Bronchial epithelial cell (primary cell): ENCODE data around the gene MEIS1. TPM values are rescaled to one million over a fixed set of nuclear protein-coding genes. Genes with fewer than 3 reads are reported as not detected.

Experiments
- DNase-seq: peaks from one replicate; pipeline ENCODE4 v3.0.0-alpha.2; 2010; ENCODE audit warnings: low read depth
- FAIRE-seq: peaks from 2 replicates; lab custom pipeline; 2011; peaks lifted over from hg19 to GRCh38; lab: Jason Lieb, UNC
- H3K27me3 ChIP-seq: 2 replicates; pipeline ENCODE4 v1.5.1; 2011; ENCODE audit warnings: low read length; ENCODE audit not compliant: control insufficient read depth, insufficient read depth
- H3K36me3 ChIP-seq: 2 replicates; pipeline ENCODE4 v1.5.1; 2011; ENCODE audit warnings: low read length; ENCODE audit not compliant: control insufficient read depth, insufficient read depth
- H3K4me3 ChIP-seq: 2 replicates; pipeline ENCODE4 v1.5.1; 2011; ENCODE audit warnings: mild to moderate bottlenecking, low read depth, low read length, control low read depth
- total RNA-seq: library from RNA; depleted of rRNA; stranded (reverse); fragments of >200 nt; gene quantifications from 2 replicates; pipeline ENCODE4 v1.2.1, GENCODE V29; 2014
- TF ChIP-seq, protein P1 (sequence below): IDR thresholded peaks from 2 replicates; pipeline ENCODE4 v1.5.1; 2011; ENCODE audit warnings: mild to moderate bottlenecking, moderate library complexity, low read length, control low read depth, inconsistent platforms; ENCODE audit not compliant: insufficient read depth, severe bottlenecking

Gene MEIS1
- total RNA-seq, 1 donor from 2014 or later, result 28.4 TPM

DNA sequence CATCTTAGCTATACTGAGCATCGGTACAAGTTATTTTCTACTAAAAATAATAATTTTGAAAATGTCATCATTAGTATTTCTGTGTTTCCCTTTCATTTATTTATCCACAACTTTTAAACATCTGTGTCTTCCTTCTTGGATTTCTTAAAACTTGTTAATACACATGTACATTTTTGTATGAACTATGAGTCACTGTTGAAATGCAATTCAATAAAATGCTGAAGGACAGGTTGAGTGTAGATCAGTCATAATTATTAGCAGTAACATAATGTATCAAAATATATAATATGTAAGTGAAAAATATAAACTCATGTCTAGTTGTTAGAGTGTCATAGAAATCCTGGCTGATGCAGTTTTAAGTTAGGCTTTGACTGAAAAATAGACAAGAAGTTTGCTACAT is 115.9 kb downstream of the MEIS1 start:
- DNase-seq, result peak; percentile 87
- no peaks in the 10 kb centered on the region for H3K36me3 ChIP-seq

DNA sequence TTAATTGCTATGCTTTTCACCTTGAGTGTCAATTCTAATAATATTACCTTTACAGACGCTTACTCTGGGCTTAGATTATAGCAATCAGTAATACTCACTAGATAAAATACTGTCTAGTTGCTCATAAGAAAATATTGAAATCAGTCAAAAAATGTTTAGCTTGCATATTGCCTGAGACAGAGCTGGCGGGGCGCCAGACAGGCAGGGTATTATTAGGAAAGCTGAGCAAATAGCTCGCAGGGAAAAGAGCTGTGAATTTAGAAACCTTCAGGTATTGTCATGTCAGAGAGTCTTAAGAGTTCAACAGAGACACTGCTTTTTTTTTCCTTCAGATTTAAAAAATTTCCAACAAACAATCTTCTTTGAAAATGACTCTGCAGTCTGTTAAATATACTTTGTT is 118.4 kb downstream of the MEIS1 start:
- peak; percentile 84 for DNase-seq
- no peak overlapping the region for H3K4me3 ChIP-seq
- FAIRE-seq, result no peak
- TF ChIP-seq, protein P1, sequence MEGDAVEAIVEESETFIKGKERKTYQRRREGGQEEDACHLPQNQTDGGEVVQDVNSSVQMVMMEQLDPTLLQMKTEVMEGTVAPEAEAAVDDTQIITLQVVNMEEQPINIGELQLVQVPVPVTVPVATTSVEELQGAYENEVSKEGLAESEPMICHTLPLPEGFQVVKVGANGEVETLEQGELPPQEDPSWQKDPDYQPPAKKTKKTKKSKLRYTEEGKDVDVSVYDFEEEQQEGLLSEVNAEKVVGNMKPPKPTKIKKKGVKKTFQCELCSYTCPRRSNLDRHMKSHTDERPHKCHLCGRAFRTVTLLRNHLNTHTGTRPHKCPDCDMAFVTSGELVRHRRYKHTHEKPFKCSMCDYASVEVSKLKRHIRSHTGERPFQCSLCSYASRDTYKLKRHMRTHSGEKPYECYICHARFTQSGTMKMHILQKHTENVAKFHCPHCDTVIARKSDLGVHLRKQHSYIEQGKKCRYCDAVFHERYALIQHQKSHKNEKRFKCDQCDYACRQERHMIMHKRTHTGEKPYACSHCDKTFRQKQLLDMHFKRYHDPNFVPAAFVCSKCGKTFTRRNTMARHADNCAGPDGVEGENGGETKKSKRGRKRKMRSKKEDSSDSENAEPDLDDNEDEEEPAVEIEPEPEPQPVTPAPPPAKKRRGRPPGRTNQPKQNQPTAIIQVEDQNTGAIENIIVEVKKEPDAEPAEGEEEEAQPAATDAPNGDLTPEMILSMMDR, result no peak
- H3K36me3 ChIP-seq, result no peaks in the 10 kb centered on the region
- no peaks in the 10 kb centered on the region for H3K27me3 ChIP-seq

More for the DNA sequence above, 115.9 kb downstream of the MEIS1 start:
- no peaks in the 10 kb centered on the region for H3K27me3 ChIP-seq
- no peak overlapping the region for H3K4me3 ChIP-seq
- FAIRE-seq, result no peak
- TF ChIP-seq, protein P1, result no peak

DNA sequence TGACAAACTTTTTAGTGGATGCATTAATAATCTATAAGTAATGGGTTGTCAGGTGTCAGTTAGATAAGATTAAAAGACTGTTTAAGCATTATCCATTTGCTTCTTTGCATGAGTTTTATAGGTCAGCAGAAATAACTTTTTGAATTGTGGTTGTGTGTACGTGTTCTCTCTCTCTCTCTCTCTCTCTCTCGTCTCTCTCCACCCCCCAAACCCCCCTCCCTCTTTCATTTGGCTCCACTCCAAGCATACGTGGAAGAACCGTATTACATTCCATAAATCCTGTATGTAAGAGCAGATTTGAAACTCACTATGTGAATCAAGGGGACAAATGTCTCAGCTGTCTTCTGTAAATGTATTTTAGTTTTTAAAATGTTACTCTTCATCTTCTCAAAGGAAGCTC is 120.2 kb downstream of the MEIS1 start:
- H3K27me3 ChIP-seq, result no peaks in the 10 kb centered on the region
- DNase-seq (no peak), FAIRE-seq (no peak)
- no peaks in the 10 kb centered on the region for H3K36me3 ChIP-seq
- TF ChIP-seq, protein P1, result no peak
- peak overlapping the region; percentile 20 for H3K4me3 ChIP-seq

DNA sequence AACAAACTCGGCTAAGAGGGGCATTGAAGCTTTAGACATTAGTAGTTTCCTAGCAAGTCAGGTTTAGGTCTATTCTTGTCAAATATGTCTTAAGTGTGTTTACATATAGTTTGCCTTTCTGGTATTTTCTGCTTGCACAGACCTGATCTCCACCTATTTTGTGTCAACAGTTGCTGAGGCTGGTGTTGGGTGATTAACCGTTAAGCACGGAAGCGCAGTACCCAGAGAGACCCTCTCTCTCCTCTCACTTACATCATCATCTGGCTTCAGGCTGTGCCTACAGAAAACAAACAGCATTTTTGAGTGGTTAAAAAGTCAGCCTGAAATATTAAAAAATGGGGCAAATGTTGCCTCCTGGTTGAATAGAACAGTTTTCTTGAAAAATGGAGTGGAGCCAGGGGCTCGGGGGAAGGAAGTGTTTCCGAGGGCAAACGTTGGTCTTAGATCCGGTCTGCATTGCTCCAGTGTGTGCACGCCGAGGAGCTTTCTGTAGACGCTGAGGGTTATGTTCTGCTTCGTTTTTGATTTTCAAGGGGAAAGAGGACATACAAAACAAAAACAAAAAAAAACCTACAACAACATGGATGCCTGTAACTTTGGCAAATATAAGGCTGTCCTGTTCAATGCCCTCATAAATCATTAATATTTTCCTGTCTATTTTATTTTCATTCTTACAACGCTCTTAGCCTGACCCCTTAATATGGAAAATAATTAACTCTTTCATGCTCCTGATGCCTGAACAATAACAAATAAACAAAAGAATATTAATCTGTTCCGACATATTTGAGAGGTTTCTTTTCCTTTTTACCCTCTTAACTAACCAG is 120.8 kb downstream of the MEIS1 start:
- peak; percentile 94 for DNase-seq

DNA sequence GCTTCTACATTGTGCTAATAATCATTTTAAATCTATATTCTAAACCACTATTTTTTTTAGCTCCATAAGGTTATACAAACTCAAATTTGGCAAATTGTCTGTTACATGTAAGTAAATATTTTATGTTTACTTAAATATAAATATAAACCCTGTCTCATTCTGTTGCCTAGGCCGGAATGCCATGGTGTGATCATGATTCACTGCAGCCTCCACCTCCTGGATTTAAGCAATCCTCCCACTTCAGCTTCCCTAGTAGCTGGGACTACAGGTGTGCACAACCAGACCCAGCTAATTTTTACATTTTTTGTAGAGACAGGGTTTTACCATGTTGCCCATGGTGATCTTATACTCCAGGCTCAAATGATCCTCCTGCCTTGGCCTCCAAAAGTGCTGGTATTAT is 124.7 kb downstream of the MEIS1 start:
- TF ChIP-seq, protein P1, result no peak
- Histone ChIP-seq H3K4me3 (no peak overlapping the region), H3K36me3 (peaks cover 1% of the 10 kb centered on the region), H3K27me3 (no peaks in the 10 kb centered on the region)
- FAIRE-seq, result no peak
- peak; percentile 73 for DNase-seq

More for the DNA sequence above, 120.8 kb downstream of the MEIS1 start:
- FAIRE-seq, result no peak
- peaks cover 1% of the 10 kb centered on the region for H3K36me3 ChIP-seq
- no peaks in the 10 kb centered on the region for H3K27me3 ChIP-seq
- peak overlapping the region; percentile 20 for H3K4me3 ChIP-seq
- TF ChIP-seq, protein P1, result no peak
